WTC11 (cell line): ENCODE results near the gene KCNE2. TPM values are rescaled to one million over a fixed set of nuclear protein-coding genes. Genes with fewer than 3 reads are reported as not detected.

Experiments used
- ATAC-seq: fragments of 200-7000 bp; cut with Tn5 transposase; 2 replicates; pipeline ENCODE4 v1.10.0; 2021; ENCODE audit warnings: mild to moderate bottlenecking, moderate library complexity
- CTCF ChIA-PET: fragments of 300-600 bp; sonication (Branson Sonifier 250); formaldehyde crosslinking; loops from one replicate; lab custom pipeline; 2021; ENCODE audit warnings: antibody characterized with exemption; lab: Charles Lee
- POLR2A ChIA-PET: fragments of 350-600 bp; sonication (Branson Sonifier 250); formaldehyde crosslinking; loops from one replicate; lab custom pipeline; 2021; ENCODE audit warnings: antibody characterized with exemption; lab: Charles Lee
- DNase-seq: peaks from one replicate; pipeline ENCODE4 v3.0.0; 2021; ENCODE audit warnings: low spot score
- H3K27ac Mint-ChIP-seq: 2 replicates; pipeline ENCODE4 v1.8.0; 2021; ENCODE audit warnings: mixed read lengths
- H3K27me3 Mint-ChIP-seq: 2 replicates; pipeline ENCODE4 v1.8.0; 2021; ENCODE audit warnings: low read depth, mild to moderate bottlenecking, moderate library complexity, mixed read lengths
- H3K36me3 Mint-ChIP-seq: 2 replicates; pipeline ENCODE4 v1.8.0; 2021; ENCODE audit warnings: mixed read lengths
- H3K4me1 Mint-ChIP-seq: 2 replicates; pipeline ENCODE4 v1.8.0; 2022; ENCODE audit warnings: mixed read lengths
- H3K4me3 Mint-ChIP-seq: 2 replicates; pipeline ENCODE4 v1.8.0; 2021; ENCODE audit warnings: mild to moderate bottlenecking, moderate library complexity, mixed read lengths
- H3K9me3 Mint-ChIP-seq: 2 replicates; pipeline ENCODE4 v1.8.0; 2021; ENCODE audit warnings: mixed read lengths
- CREM ChIP-seq: sonication (generic); formaldehyde crosslinking; IDR thresholded peaks from 2 replicates; pipeline ENCODE4 v1.8.1; 2022; ENCODE audit warnings: mild to moderate bottlenecking, missing genetic modification reagents, moderate library complexity
- EMX1 ChIP-seq: fragments of 250-450 bp; sonication (Bioruptor Pico); IDR thresholded peaks from 2 replicates; pipeline ENCODE4 v1.8.0; 2021; ENCODE audit warnings: mild to moderate bottlenecking
- ESRRA ChIP-seq: sonication (generic); formaldehyde crosslinking; IDR thresholded peaks from 2 replicates; pipeline ENCODE4 v1.8.1; 2022; ENCODE audit warnings: mild to moderate bottlenecking, missing genetic modification reagents, borderline replicate concordance
- GTF2I ChIP-seq: fragments of 250-450 bp; sonication (Bioruptor Pico); conservative IDR thresholded peaks from 2 replicates; pipeline ENCODE4 v1.4.0; 2021; ENCODE audit warnings: mild to moderate bottlenecking
- JUN ChIP-seq: sonication (generic); formaldehyde crosslinking; IDR thresholded peaks from 2 replicates; pipeline ENCODE4 v1.8.0; 2023; ENCODE audit warnings: mild to moderate bottlenecking, missing genetic modification reagents
- NFATC4 ChIP-seq: fragments of 250-450 bp; sonication (Bioruptor Pico); IDR thresholded peaks from 2 replicates; pipeline ENCODE4 v1.9.0; 2021; ENCODE audit warnings: mild to moderate bottlenecking
- NFE2L1 ChIP-seq: sonication (generic); formaldehyde crosslinking; IDR thresholded peaks from 2 replicates; pipeline ENCODE4 v1.8.1; 2023; ENCODE audit warnings: missing genetic modification reagents
- OVOL2 ChIP-seq: fragments of 250-450 bp; sonication (Bioruptor Pico); IDR thresholded peaks from 2 replicates; pipeline ENCODE4 v1.9.0; 2021; ENCODE audit warnings: mild to moderate bottlenecking, borderline replicate concordance
- TP53 ChIP-seq: sonication (generic); formaldehyde crosslinking; IDR thresholded peaks from 2 replicates; pipeline ENCODE4 v1.8.1; 2023; ENCODE audit warnings: mild to moderate bottlenecking, missing genetic modification reagents
- ZNF138 ChIP-seq: sonication (generic); formaldehyde crosslinking; conservative IDR thresholded peaks from 2 replicates; pipeline ENCODE4 v1.8.1; 2022; ENCODE audit warnings: mild to moderate bottlenecking, moderate library complexity, missing genetic modification reagents
- ZNF396 ChIP-seq: fragments of 250-450 bp; sonication (Bioruptor Pico); IDR thresholded peaks from 2 replicates; pipeline ENCODE4 v1.8.0; 2021; ENCODE audit warnings: mild to moderate bottlenecking, moderate library complexity, borderline replicate concordance
- total RNA-seq: library from RNA; stranded (reverse); gene quantifications from 3 replicates; pipeline ENCODE4 v1.2.3, GENCODE V29; 2021
- TF ChIP-seq, protein P1 (sequence below): sonication (generic); formaldehyde crosslinking; IDR thresholded peaks from 2 replicates; pipeline ENCODE4 v1.8.0; 2023; ENCODE audit warnings: mild to moderate bottlenecking, missing genetic modification reagents
- TF ChIP-seq, protein P2 (sequence below): sonication (generic); formaldehyde crosslinking; IDR thresholded peaks from 2 replicates; pipeline ENCODE4 v1.8.1; 2023; ENCODE audit warnings: mild to moderate bottlenecking, missing genetic modification reagents
- TF ChIP-seq, protein P3 (sequence below): sonication (generic); formaldehyde crosslinking; IDR thresholded peaks from 2 replicates; pipeline ENCODE4 v1.8.1; 2023; ENCODE audit warnings: mild to moderate bottlenecking, missing genetic modification reagents, borderline replicate concordance
- TF ChIP-seq, protein P4 (sequence below): sonication (generic); formaldehyde crosslinking; IDR thresholded peaks from 2 replicates; pipeline ENCODE4 v1.8.1; 2023; ENCODE audit warnings: mild to moderate bottlenecking, missing genetic modification reagents
- TF ChIP-seq, protein P5 (sequence below): sonication (generic); formaldehyde crosslinking; conservative IDR thresholded peaks from 2 replicates; pipeline ENCODE4 v1.8.1; 2023; ENCODE audit warnings: mild to moderate bottlenecking, low read depth, missing genetic modification reagents, moderate library complexity
- TF ChIP-seq, protein P6 (sequence below): sonication (generic); formaldehyde crosslinking; IDR thresholded peaks from 2 replicates; pipeline ENCODE4 v1.8.0; 2022; ENCODE audit warnings: mild to moderate bottlenecking, missing genetic modification reagents

KCNE2 gene
- total RNA-seq, 1 experiment from 2014 or later: 0.44 TPM

DNA sequence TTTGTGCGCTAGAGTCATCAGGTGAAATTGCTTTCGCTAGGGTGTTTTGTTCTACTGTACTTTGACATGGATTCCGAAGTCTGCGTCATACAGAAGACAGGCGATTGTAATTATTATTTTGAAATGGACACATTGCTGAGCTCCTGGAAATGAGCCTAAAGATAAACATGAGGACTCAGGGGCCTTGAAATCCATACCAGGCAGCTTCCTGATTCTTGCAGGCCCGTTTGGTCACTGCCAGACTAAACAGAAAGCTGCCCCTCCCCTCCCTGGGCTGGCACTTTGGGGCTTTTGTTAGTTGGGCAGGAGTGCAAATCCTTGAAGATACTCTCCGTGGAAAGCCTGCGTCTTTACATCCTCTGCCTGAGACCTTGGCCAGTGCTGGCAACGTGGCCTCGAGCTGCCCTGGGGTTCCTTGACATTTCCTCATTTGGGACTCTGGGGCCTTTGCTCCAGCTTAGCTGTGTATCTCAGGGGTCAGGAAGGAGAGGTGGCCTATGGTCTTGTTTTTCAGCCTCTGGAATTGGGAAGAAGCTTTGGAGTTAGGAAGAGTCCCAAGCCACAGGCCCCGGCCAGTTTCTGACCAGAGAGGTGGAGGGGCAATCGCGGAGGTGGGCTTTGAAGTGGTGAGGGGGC lies 26.9 kb upstream of the KCNE2 start:
- TF ChIP-seq GTF2I (CRISPR knock-in tag): no peak
- TF ChIP-seq, protein P1, sequence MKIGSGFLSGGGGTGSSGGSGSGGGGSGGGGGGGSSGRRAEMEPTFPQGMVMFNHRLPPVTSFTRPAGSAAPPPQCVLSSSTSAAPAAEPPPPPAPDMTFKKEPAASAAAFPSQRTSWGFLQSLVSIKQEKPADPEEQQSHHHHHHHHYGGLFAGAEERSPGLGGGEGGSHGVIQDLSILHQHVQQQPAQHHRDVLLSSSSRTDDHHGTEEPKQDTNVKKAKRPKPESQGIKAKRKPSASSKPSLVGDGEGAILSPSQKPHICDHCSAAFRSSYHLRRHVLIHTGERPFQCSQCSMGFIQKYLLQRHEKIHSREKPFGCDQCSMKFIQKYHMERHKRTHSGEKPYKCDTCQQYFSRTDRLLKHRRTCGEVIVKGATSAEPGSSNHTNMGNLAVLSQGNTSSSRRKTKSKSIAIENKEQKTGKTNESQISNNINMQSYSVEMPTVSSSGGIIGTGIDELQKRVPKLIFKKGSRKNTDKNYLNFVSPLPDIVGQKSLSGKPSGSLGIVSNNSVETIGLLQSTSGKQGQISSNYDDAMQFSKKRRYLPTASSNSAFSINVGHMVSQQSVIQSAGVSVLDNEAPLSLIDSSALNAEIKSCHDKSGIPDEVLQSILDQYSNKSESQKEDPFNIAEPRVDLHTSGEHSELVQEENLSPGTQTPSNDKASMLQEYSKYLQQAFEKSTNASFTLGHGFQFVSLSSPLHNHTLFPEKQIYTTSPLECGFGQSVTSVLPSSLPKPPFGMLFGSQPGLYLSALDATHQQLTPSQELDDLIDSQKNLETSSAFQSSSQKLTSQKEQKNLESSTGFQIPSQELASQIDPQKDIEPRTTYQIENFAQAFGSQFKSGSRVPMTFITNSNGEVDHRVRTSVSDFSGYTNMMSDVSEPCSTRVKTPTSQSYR: no peak
- TF ChIP-seq CREM (CRISPR knock-in tag): no peak
- TF ChIP-seq, protein P2, sequence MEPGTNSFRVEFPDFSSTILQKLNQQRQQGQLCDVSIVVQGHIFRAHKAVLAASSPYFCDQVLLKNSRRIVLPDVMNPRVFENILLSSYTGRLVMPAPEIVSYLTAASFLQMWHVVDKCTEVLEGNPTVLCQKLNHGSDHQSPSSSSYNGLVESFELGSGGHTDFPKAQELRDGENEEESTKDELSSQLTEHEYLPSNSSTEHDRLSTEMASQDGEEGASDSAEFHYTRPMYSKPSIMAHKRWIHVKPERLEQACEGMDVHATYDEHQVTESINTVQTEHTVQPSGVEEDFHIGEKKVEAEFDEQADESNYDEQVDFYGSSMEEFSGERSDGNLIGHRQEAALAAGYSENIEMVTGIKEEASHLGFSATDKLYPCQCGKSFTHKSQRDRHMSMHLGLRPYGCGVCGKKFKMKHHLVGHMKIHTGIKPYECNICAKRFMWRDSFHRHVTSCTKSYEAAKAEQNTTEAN (CRISPR knock-in tag): no peak
- TF ChIP-seq ZNF138: no peak
- TF ChIP-seq, protein P3, sequence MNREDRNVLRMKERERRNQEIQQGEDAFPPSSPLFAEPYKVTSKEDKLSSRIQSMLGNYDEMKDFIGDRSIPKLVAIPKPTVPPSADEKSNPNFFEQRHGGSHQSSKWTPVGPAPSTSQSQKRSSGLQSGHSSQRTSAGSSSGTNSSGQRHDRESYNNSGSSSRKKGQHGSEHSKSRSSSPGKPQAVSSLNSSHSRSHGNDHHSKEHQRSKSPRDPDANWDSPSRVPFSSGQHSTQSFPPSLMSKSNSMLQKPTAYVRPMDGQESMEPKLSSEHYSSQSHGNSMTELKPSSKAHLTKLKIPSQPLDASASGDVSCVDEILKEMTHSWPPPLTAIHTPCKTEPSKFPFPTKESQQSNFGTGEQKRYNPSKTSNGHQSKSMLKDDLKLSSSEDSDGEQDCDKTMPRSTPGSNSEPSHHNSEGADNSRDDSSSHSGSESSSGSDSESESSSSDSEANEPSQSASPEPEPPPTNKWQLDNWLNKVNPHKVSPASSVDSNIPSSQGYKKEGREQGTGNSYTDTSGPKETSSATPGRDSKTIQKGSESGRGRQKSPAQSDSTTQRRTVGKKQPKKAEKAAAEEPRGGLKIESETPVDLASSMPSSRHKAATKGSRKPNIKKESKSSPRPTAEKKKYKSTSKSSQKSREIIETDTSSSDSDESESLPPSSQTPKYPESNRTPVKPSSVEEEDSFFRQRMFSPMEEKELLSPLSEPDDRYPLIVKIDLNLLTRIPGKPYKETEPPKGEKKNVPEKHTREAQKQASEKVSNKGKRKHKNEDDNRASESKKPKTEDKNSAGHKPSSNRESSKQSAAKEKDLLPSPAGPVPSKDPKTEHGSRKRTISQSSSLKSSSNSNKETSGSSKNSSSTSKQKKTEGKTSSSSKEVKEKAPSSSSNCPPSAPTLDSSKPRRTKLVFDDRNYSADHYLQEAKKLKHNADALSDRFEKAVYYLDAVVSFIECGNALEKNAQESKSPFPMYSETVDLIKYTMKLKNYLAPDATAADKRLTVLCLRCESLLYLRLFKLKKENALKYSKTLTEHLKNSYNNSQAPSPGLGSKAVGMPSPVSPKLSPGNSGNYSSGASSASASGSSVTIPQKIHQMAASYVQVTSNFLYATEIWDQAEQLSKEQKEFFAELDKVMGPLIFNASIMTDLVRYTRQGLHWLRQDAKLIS: no peak
- TF ChIP-seq EMX1 (CRISPR knock-in tag): no peak
- TF ChIP-seq TP53 (CRISPR knock-in tag): no peak
- no peak for TF ChIP-seq OVOL2 (CRISPR knock-in tag)
- TF ChIP-seq, protein P4, sequence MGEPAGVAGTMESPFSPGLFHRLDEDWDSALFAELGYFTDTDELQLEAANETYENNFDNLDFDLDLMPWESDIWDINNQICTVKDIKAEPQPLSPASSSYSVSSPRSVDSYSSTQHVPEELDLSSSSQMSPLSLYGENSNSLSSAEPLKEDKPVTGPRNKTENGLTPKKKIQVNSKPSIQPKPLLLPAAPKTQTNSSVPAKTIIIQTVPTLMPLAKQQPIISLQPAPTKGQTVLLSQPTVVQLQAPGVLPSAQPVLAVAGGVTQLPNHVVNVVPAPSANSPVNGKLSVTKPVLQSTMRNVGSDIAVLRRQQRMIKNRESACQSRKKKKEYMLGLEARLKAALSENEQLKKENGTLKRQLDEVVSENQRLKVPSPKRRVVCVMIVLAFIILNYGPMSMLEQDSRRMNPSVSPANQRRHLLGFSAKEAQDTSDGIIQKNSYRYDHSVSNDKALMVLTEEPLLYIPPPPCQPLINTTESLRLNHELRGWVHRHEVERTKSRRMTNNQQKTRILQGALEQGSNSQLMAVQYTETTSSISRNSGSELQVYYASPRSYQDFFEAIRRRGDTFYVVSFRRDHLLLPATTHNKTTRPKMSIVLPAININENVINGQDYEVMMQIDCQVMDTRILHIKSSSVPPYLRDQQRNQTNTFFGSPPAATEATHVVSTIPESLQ: no peak
- no peak for TF ChIP-seq ESRRA (CRISPR knock-in tag)
- no peak for TF ChIP-seq JUN (CRISPR knock-in tag)
- TF ChIP-seq, protein P5, sequence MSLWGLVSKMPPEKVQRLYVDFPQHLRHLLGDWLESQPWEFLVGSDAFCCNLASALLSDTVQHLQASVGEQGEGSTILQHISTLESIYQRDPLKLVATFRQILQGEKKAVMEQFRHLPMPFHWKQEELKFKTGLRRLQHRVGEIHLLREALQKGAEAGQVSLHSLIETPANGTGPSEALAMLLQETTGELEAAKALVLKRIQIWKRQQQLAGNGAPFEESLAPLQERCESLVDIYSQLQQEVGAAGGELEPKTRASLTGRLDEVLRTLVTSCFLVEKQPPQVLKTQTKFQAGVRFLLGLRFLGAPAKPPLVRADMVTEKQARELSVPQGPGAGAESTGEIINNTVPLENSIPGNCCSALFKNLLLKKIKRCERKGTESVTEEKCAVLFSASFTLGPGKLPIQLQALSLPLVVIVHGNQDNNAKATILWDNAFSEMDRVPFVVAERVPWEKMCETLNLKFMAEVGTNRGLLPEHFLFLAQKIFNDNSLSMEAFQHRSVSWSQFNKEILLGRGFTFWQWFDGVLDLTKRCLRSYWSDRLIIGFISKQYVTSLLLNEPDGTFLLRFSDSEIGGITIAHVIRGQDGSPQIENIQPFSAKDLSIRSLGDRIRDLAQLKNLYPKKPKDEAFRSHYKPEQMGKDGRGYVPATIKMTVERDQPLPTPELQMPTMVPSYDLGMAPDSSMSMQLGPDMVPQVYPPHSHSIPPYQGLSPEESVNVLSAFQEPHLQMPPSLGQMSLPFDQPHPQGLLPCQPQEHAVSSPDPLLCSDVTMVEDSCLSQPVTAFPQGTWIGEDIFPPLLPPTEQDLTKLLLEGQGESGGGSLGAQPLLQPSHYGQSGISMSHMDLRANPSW (CRISPR knock-in tag): no peak
- TF ChIP-seq NFE2L1 (CRISPR knock-in tag): no peak
- TF ChIP-seq NFATC4 (CRISPR knock-in tag): no peak
- TF ChIP-seq, protein P6, sequence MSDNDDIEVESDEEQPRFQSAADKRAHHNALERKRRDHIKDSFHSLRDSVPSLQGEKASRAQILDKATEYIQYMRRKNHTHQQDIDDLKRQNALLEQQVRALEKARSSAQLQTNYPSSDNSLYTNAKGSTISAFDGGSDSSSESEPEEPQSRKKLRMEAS (CRISPR knock-in tag): no peak
- no peak for TF ChIP-seq ZNF396 (CRISPR knock-in tag)
- Mint-ChIP-seq H3K27ac (no peak overlapping the region), H3K4me3 (no peak overlapping the region), H3K27me3 (no peaks in the 10 kb centered on the region), H3K36me3 (no peaks in the 10 kb centered on the region), H3K9me3 (no peaks in the 10 kb centered on the region), H3K4me1 (0 out of 2 replicates have a peak, but pooled peaks cover 6% of the 10 kb centered on the region)
- CTCF ChIA-PET: interaction anchor here (3.9 kb wide), 1 partner anchor 11 kb away, joined by 17 read pairs; no protein-coding TSS in a partner anchor
- no peak for ATAC-seq
- no peak for DNase-seq
- POLR2A ChIA-PET: no interaction called here
